H1 (cell line): ENCODE measurements around the gene ATG5. TPM values are rescaled to one million over a fixed set of nuclear protein-coding genes. Genes with fewer than 3 reads are reported as not detected.

Experiments used
- CTCF ChIA-PET: fragments of 300-600 bp; sonication (Branson Sonifier 250); formaldehyde crosslinking; loops from one replicate; lab custom pipeline; 2021; ENCODE audit not compliant: partially characterized antibody; lab: Charles Lee
- POLR2A ChIA-PET: fragments of 300-600 bp; sonication (Branson Sonifier 250); formaldehyde crosslinking; loops from one replicate; lab custom pipeline; 2021; ENCODE audit warnings: inconsistent platforms; ENCODE audit not compliant: partially characterized antibody; lab: Charles Lee
- DNase-seq, 2 experiments: peaks; one replicate each; pipeline versions ENCODE4 v3.0.0 to v3.0.0-alpha.2; 2010 to 2022; ENCODE audit warnings: low spot score in 2 of 2, low read depth in 1 of 2, mixed read lengths in 1 of 2
- FAIRE-seq: peaks from 2 replicates; lab custom pipeline; 2011; peaks lifted over from hg19 to GRCh38; lab: Jason Lieb, UNC
- H2AFZ ChIP-seq: 2 replicates; pipeline ENCODE4 v1.8.1; 2012; ENCODE audit warnings: low read length, inconsistent platforms
- H2AK5ac ChIP-seq: 2 replicates; pipeline ENCODE4 v1.6.1; 2013; ENCODE audit warnings: low read depth, low read length
- H2BK120ac ChIP-seq: replicated peaks from 2 replicates; pipeline ENCODE3; 2013; ENCODE audit warnings: low read depth, low read length, inconsistent platforms
- H2BK12ac ChIP-seq: 2 replicates; pipeline ENCODE4 v1.6.1; 2013; ENCODE audit warnings: low read depth, low read length
- H2BK15ac ChIP-seq: 2 replicates; pipeline ENCODE4 v1.6.1; 2013; ENCODE audit warnings: low read length
- H2BK20ac ChIP-seq: 2 replicates; pipeline ENCODE4 v1.6.1; 2013; ENCODE audit warnings: low read length
- H2BK5ac ChIP-seq: 2 replicates; pipeline ENCODE4 v1.6.1; 2013; ENCODE audit warnings: low read depth, low read length
- H3K14ac ChIP-seq: 2 replicates; pipeline ENCODE4 v1.6.1; 2013; ENCODE audit warnings: inconsistent platforms; ENCODE audit not compliant: insufficient read length
- H3K18ac ChIP-seq: 2 replicates; pipeline ENCODE4 v1.6.1; 2013; ENCODE audit warnings: low read length; ENCODE audit errors: extremely low read depth
- H3K23ac ChIP-seq: 2 replicates; pipeline ENCODE4 v1.6.1; 2013; ENCODE audit warnings: inconsistent platforms; ENCODE audit not compliant: insufficient read length
- H3K23me2 ChIP-seq: 2 replicates; pipeline ENCODE4 v1.6.1; 2013; ENCODE audit warnings: low read depth, low read length
- H3K27ac ChIP-seq: 2 replicates; pipeline ENCODE4 v1.6.1; 2011; ENCODE audit warnings: low read depth, low read length, inconsistent platforms
- H3K27me3 ChIP-seq, 4 experiments: replicated peaks in 1 of 4; 1 replicate in 1 of 4; 2 replicates in 3 of 4; pipeline versions ENCODE4 v1.6.1 to v1.8.1; 2011 to 2013; ENCODE audit warnings: low read length in 3 of 4, mild to moderate bottlenecking in 3 of 4, inconsistent platforms in 2 of 4, mixed read lengths in 2 of 4, moderate library complexity in 1 of 4; ENCODE audit not compliant: control insufficient read depth in 3 of 4, insufficient read depth in 3 of 4; ENCODE audit errors: extremely low read depth in 1 of 4
- H3K36me3 ChIP-seq, 4 experiments: 2 replicates each; pipeline versions ENCODE4 v1.6.1 to v1.8.1; 2011 to 2013; ENCODE audit warnings: mild to moderate bottlenecking in 4 of 4, low read length in 3 of 4, moderate library complexity in 2 of 4, control low read depth in 1 of 4, inconsistent platforms in 1 of 4; ENCODE audit not compliant: insufficient read depth in 4 of 4, control insufficient read depth in 2 of 4
- H3K4ac ChIP-seq: replicated peaks from 2 replicates; pipeline ENCODE3; 2013; ENCODE audit warnings: low read length, low read depth, mixed read lengths, inconsistent platforms; ENCODE audit not compliant: insufficient read length
- H3K4me1 ChIP-seq, 4 experiments: replicated peaks in 1 of 4; 1 replicate in 1 of 4; 2 replicates in 3 of 4; pipeline versions ENCODE4 v1.6.1 to v1.8.1; 2011 to 2013; ENCODE audit warnings: low read length in 3 of 4, inconsistent platforms in 2 of 4, mixed read lengths in 1 of 4; ENCODE audit not compliant: insufficient read depth in 4 of 4, control insufficient read depth in 3 of 4
- H3K4me2 ChIP-seq, 2 experiments: 2 replicates each; pipeline versions ENCODE4 v1.6.1 to v1.8.1; 2011 to 2013; ENCODE audit warnings: low read depth in 2 of 2, low read length in 2 of 2, control low read depth in 1 of 2, inconsistent platforms in 1 of 2, mild to moderate bottlenecking in 1 of 2; ENCODE audit not compliant: insufficient read depth in 1 of 2
- H3K4me3 ChIP-seq, 4 experiments: fragments of 200-600, 300-600 bp in 1 of 4; sonication (generic), shearing (Covaris generic), sonication (Bioruptor Twin) in 1 of 4; 2 replicates each; pipeline versions ENCODE4 v1.5.1 to v1.8.1; 2011 to 2016; ENCODE audit warnings: low read length in 4 of 4, low read depth in 3 of 4, control low read depth in 2 of 4, inconsistent platforms in 2 of 4, mild to moderate bottlenecking in 2 of 4, mixed read lengths in 1 of 4, moderate library complexity in 1 of 4; ENCODE audit not compliant: insufficient read depth in 2 of 4; ENCODE audit errors: extremely low read depth in 1 of 4
- H3K56ac ChIP-seq: replicated peaks from 2 replicates; pipeline ENCODE3; 2013; ENCODE audit warnings: low read depth, mild to moderate bottlenecking, mixed read lengths, low read length, inconsistent platforms; ENCODE audit not compliant: insufficient read length
- H3K79me1 ChIP-seq: 2 replicates; pipeline ENCODE4 v1.6.1; 2013; ENCODE audit warnings: low read depth, low read length, control low read depth
- H3K79me2 ChIP-seq, 2 experiments: 2 replicates each; pipeline versions ENCODE4 v1.6.1 to v1.8.1; 2012 to 2013; ENCODE audit warnings: low read length in 2 of 2, mild to moderate bottlenecking in 2 of 2, inconsistent platforms in 1 of 2; ENCODE audit not compliant: insufficient read depth in 2 of 2, control insufficient read depth in 1 of 2
- H3K9ac ChIP-seq, 4 experiments: replicated peaks in 1 of 4; 1 replicate in 1 of 4; 2 replicates in 3 of 4; pipeline versions ENCODE4 v1.6.1 to v1.8.1; 2011 to 2013; ENCODE audit warnings: low read depth in 3 of 4, low read length in 3 of 4, control low read depth in 2 of 4, mild to moderate bottlenecking in 2 of 4, moderate library complexity in 2 of 4, inconsistent platforms in 1 of 4; ENCODE audit errors: extremely low read depth in 1 of 4
- H3K9me3 ChIP-seq, 2 experiments: 2 replicates each; pipeline versions ENCODE4 v1.6.1 to v1.8.1; 2012 to 2013; ENCODE audit warnings: mild to moderate bottlenecking in 2 of 2, moderate library complexity in 2 of 2, control low read depth in 1 of 2, inconsistent platforms in 1 of 2, low read depth in 1 of 2, low read length in 1 of 2, mixed read lengths in 1 of 2; ENCODE audit not compliant: insufficient read depth in 2 of 2
- H4K20me1 ChIP-seq, 2 experiments: replicated peaks in 1 of 2; 2 replicates each; pipeline versions ENCODE3 to v1.8.1; 2011 to 2013; ENCODE audit warnings: inconsistent platforms in 2 of 2, low read length in 2 of 2, mild to moderate bottlenecking in 1 of 2; ENCODE audit not compliant: insufficient read depth in 2 of 2, control insufficient read depth in 1 of 2
- H4K5ac ChIP-seq: 2 replicates; pipeline ENCODE4 v1.6.1; 2013; ENCODE audit warnings: low read length, low read depth, mixed read lengths, inconsistent platforms; ENCODE audit not compliant: insufficient read length
- H4K8ac ChIP-seq: 2 replicates; pipeline ENCODE4 v1.8.0; 2013; ENCODE audit warnings: mild to moderate bottlenecking, moderate library complexity, low read length, inconsistent platforms; ENCODE audit not compliant: insufficient read depth; ENCODE audit errors: extremely low read depth
- H4K91ac ChIP-seq: replicated peaks from 2 replicates; pipeline ENCODE3; 2013; ENCODE audit warnings: low read length, mixed read lengths, inconsistent platforms; ENCODE audit not compliant: insufficient read length
- CHD2 ChIP-seq: IDR thresholded peaks from 2 replicates; pipeline ENCODE4 v1.6.1; 2012; ENCODE audit warnings: low read length, improper control_type of control experiment
- EZH2 ChIP-seq: fragments of 200-600 bp; sonication (generic); IDR thresholded peaks from 2 replicates; pipeline ENCODE4 v1.7.1; 2012; ENCODE audit warnings: low read depth, mild to moderate bottlenecking, moderate library complexity, low read length, inconsistent platforms; ENCODE audit not compliant: severe bottlenecking
- JUND ChIP-seq: IDR thresholded peaks from 2 replicates; pipeline ENCODE4 v1.6.1; 2011; ENCODE audit warnings: mild to moderate bottlenecking, improper control_type of control experiment, low read length
- MAFK ChIP-seq: IDR thresholded peaks from 2 replicates; pipeline ENCODE4 v1.6.1; 2012; ENCODE audit warnings: low read depth, mild to moderate bottlenecking, improper control_type of control experiment, low read length
- POLR2A ChIP-seq, 2 experiments: IDR thresholded peaks; 1 replicate in 1 of 2; 2 replicates in 1 of 2; pipeline ENCODE4 v1.6.1; 2011; ENCODE audit warnings: low read depth in 2 of 2, low read length in 2 of 2, mild to moderate bottlenecking in 2 of 2; ENCODE audit errors: control extremely low read depth in 1 of 2
- POU5F1 ChIP-seq: IDR thresholded peaks from 2 replicates; pipeline ENCODE4 v1.6.1; 2011; ENCODE audit warnings: low read depth, mild to moderate bottlenecking, low read length, moderate library complexity
- RAD21 ChIP-seq, 2 experiments: IDR thresholded peaks in 1 of 2; conservative IDR thresholded peaks in 1 of 2; 2 replicates each; pipeline ENCODE4 v1.6.1; 2011; ENCODE audit warnings: low read depth in 2 of 2, low read length in 2 of 2, improper control_type of control experiment in 1 of 2, inconsistent platforms in 1 of 2, mild to moderate bottlenecking in 1 of 2, moderate library complexity in 1 of 2
- SIRT6 ChIP-seq: IDR thresholded peaks from one replicate; pipeline ENCODE4 v1.7.1; 2012; ENCODE audit warnings: low read length, inconsistent platforms
- SUZ12 ChIP-seq: fragments of 200-600 bp; sonication (generic); IDR thresholded peaks from 2 replicates; pipeline ENCODE4 v1.6.1; 2012; ENCODE audit warnings: mild to moderate bottlenecking, inconsistent platforms, low read length, moderate library complexity, mixed read lengths
- TAF1 ChIP-seq: IDR thresholded peaks from 2 replicates; pipeline ENCODE4 v1.6.1; 2011; ENCODE audit warnings: mild to moderate bottlenecking, low read depth, low read length
- TBP ChIP-seq: IDR thresholded peaks from 2 replicates; pipeline ENCODE4 v1.6.1; 2011; ENCODE audit warnings: low read depth, low read length, improper control_type of control experiment
- TCF12 ChIP-seq: IDR thresholded peaks from 2 replicates; pipeline ENCODE4 v1.6.1; 2011; ENCODE audit warnings: low read depth, mild to moderate bottlenecking, low read length
- WGBS, 2 experiments: shearing (Covaris generic) in 1 of 2; methylation state at CpG; one replicate each; pipeline versions ENCODE4 v1.1.6 to v1.1.7; 2013 to 2015; ENCODE audit warnings: low lambda C conversion rate in 2 of 2, mixed read lengths in 2 of 2, inconsistent platforms in 1 of 2, low coverage in 1 of 2, missing lambda C conversion rate in 1 of 2; ENCODE audit not compliant: insufficient replicate concordance in 2 of 2, insufficient coverage in 1 of 2, insufficient read length in 1 of 2; ENCODE audit errors: extremely low coverage in 1 of 2, missing lambda C conversion rate in 1 of 2; 5-methylcytosine and 5-hydroxymethylcytosine counted together
- polyA plus RNA-seq, 7 experiments: library from polyadenylated mRNA; depleted of rRNA in 3 of 7; stranded (reverse) in 5 of 7; unstranded in 2 of 7; fragments of >200 nt in 5 of 7; fragments of 200-250 nt in 2 of 7; gene quantifications; 1 replicate in 5 of 7; 2 replicates in 1 of 7; 4 replicates in 1 of 7; pipeline versions ENCODE4 v1.2.1 to v1.2.3, GENCODE V29; 2011 to 2013; ENCODE audit warnings: missing spikeins in 2 of 7, mixed read lengths in 2 of 7
- total RNA-seq: library from RNA; stranded (reverse); fragmentation: NEBNext Ultra II Directional; extraction: Animal tissue kit (Norgen Biotek cat#: 25700); gene quantifications from 2 replicates; pipeline ENCODE4 v1.2.1, GENCODE V29; 2021
- TF ChIP-seq, protein P1 (sequence below), 3 experiments: IDR thresholded peaks; 1 replicate in 2 of 3; 2 replicates in 1 of 3; pipeline versions ENCODE4 v1.5.1 to v1.6.1; 2011; ENCODE audit warnings: low read length in 3 of 3, mild to moderate bottlenecking in 3 of 3, inconsistent platforms in 2 of 3, low read depth in 1 of 3, moderate library complexity in 1 of 3; ENCODE audit not compliant: insufficient read depth in 1 of 3; ENCODE audit errors: control extremely low read depth in 1 of 3

The ATG5 gene
- total and polyA plus RNA-seq, 2 of the 8 experiments (the other 6 are each of a cell fraction or from before 2014, with no cell fraction given): 18.2 to 39.0 TPM

DNA sequence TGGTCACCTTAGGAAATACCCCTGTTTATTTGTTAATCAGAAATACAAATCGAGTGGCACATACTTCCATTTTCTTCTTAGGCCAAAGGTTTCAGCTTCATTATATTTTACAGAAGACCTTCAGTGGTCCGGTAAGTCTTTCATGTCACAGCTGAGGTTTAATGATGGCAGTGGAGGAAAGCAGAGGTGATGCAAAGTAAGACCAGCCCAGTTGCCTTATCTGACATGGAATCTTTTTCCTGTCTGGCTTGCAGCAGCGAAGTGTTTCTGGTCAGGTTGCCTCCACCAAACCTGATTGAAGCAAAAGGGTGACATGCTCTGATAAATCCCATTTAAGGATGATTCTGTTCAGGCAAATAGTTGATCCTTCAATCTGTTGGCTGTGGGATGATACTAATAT lies 139.4 kb downstream of the ATG5 start:
- H4K20me1 ChIP-seq: no peaks in the 10 kb centered on the region
- H2BK20ac ChIP-seq: no peak overlapping the region
- no peak overlapping the region for H4K91ac ChIP-seq
- H3K14ac ChIP-seq: no peak overlapping the region
- H3K9me3 ChIP-seq: no peaks in the 10 kb centered on the region
- no peak for TF ChIP-seq TCF12
- no peak for TF ChIP-seq POU5F1
- TF ChIP-seq, protein P1, sequence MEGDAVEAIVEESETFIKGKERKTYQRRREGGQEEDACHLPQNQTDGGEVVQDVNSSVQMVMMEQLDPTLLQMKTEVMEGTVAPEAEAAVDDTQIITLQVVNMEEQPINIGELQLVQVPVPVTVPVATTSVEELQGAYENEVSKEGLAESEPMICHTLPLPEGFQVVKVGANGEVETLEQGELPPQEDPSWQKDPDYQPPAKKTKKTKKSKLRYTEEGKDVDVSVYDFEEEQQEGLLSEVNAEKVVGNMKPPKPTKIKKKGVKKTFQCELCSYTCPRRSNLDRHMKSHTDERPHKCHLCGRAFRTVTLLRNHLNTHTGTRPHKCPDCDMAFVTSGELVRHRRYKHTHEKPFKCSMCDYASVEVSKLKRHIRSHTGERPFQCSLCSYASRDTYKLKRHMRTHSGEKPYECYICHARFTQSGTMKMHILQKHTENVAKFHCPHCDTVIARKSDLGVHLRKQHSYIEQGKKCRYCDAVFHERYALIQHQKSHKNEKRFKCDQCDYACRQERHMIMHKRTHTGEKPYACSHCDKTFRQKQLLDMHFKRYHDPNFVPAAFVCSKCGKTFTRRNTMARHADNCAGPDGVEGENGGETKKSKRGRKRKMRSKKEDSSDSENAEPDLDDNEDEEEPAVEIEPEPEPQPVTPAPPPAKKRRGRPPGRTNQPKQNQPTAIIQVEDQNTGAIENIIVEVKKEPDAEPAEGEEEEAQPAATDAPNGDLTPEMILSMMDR (IDR thresholded peaks at IDR 0.05; ENCODE audit: control extremely low read depth in 1 of 3, insufficient read depth in 1 of 3, low read depth in 1 of 3, low read length in 3 of 3): no peak
- TF ChIP-seq EZH2: no peak
- TF ChIP-seq JUND: no peak
- TF ChIP-seq POLR2A (IDR thresholded peaks at IDR 0.05; ENCODE audit: control extremely low read depth in 1 of 2, low read depth in 2 of 2, low read length in 2 of 2): no peak
- TF ChIP-seq TAF1: no peak
- TF ChIP-seq SUZ12: no peak
- TF ChIP-seq TBP: no peak
- TF ChIP-seq MAFK: no peak
- TF ChIP-seq RAD21 (IDR thresholded peaks at IDR 0.05 in 1 of 2, conservative IDR thresholded peaks at IDR 0.05 in 1 of 2; ENCODE audit: low read depth in 2 of 2, low read length in 2 of 2): no peak
- TF ChIP-seq SIRT6: no peak
- TF ChIP-seq CHD2: no peak
- H3K4me2 ChIP-seq: no peak overlapping the region
- no peak overlapping the region for H2BK5ac ChIP-seq
- WGBS, 2 experiments: 93% methylated on average over 3 of the region's 3 CpGs; no CpG with 5 or more reads in 1 of the 2 experiments
- no peak overlapping the region for H3K56ac ChIP-seq
- H3K18ac ChIP-seq: no peak overlapping the region
- no peak overlapping the region for H3K23ac ChIP-seq
- no peak overlapping the region for H2AK5ac ChIP-seq
- no peak overlapping the region for H3K4me3 ChIP-seq
- no peaks in the 10 kb centered on the region for H3K79me2 ChIP-seq
- no peaks in the 10 kb centered on the region for H3K23me2 ChIP-seq
- no peak overlapping the region for H2BK120ac ChIP-seq
- CTCF ChIA-PET: no interaction called here
- no peaks in the 10 kb centered on the region for H3K27me3 ChIP-seq
- H4K5ac ChIP-seq: no peak overlapping the region
- H2AFZ ChIP-seq: no peak overlapping the region
- no peak overlapping the region for H2BK15ac ChIP-seq
- no peaks in the 10 kb centered on the region for H3K79me1 ChIP-seq
- no peak overlapping the region for H3K4ac ChIP-seq
- FAIRE-seq: no peak
- no peak overlapping the region for H4K8ac ChIP-seq
- POLR2A ChIA-PET: no interaction called here
- H3K9ac ChIP-seq: no peak overlapping the region
- H3K27ac ChIP-seq: no peak overlapping the region
- H3K4me1 ChIP-seq: 0 out of 7 replicates have a peak, but pooled peaks cover 0 to 2% (median 0%) of the 10 kb centered on the region in 4 experiments
- DNase-seq: no peak
- no peak overlapping the region for H2BK12ac ChIP-seq
- H3K36me3 ChIP-seq: peaks cover 0 to 8% (median 2%) of the 10 kb centered on the region in 4 experiments; a peak in 4 of 8 replicates
